Gastrocnemius medialis (tissue), 4 donors: ENCODE results near the gene TSPAN15.

Source experiments
- CTCF ChIP-seq, 5 experiments: fragments of 450-650 bp in 3 of 5; fragments of 200-600 bp in 2 of 5; sonication (generic) in 2 of 5; IDR thresholded peaks in 4 of 5; conservative IDR thresholded peaks in 1 of 5; 1 replicate in 4 of 5; 2 replicates in 1 of 5; pipeline ENCODE4 v1.5.1; 2016 to 2019; ENCODE audit warnings: antibody characterized with exemption in 5 of 5, mild to moderate bottlenecking in 3 of 5, moderate library complexity in 3 of 5
- POLR2A ChIP-seq, 2 donors: fragments of 450-650 bp; IDR thresholded peaks; one replicate each; pipeline ENCODE4 v1.6.1; 2017; ENCODE audit warnings: antibody characterized with exemption in 2 of 2, mild to moderate bottlenecking in 2 of 2, moderate library complexity in 2 of 2

GRCh38 chr10:69552268-69552667, 101.0 kb downstream of the TSPAN15 start:
- no peak for TF ChIP-seq POLR2A (IDR thresholded peaks at IDR 0.05)
- TF ChIP-seq CTCF (IDR thresholded peaks at IDR 0.05 in 4 of 5, conservative IDR thresholded peaks at IDR 0.05 in 1 of 5) = no peak
